Measurements from ENCODE around the gene SUPT3H.

SUPT3H gene

DNA sequence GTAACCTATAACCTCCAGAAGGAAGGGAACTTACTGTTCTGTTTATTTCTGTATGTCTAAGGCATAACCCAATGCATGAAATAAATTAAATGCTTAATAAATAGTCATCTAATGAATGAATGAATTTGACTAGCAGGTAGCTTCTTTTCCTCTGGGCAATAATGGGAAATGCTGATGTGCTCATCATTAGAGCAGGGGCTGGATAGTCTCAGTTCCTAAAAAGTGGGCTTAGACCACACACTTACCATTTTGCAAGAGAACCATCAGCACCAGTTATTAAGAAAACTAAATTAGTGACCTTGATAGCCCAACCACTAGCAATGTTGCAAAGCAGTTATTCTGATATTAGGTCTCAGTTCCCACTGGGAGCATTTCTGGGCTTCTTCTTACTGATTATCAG is 540.5 kb downstream of the SUPT3H start:
- no peak for DNase-seq (ENCODE audit: low read depth)

DNA sequence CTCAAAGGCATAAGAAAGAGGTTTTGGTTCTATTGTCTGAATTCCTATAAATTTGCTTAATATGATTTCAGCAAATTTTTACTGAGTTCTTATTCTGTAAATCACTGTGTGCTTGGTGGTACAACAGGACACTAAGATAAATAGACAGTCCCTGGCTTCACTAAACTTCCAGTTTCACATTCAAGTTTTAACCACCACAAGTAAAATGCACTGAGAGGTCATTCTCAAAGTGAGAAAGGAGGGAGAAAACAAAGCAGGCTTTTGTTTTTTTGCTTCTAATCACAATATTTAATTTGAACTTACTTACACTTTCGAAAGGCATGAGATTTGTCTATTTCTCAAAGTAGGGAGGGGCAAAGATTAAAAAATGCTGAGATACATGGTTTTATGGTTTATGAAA is 544.5 kb downstream of the SUPT3H start:
- no peak for DNase-seq (ENCODE audit: low read depth)

DNA sequence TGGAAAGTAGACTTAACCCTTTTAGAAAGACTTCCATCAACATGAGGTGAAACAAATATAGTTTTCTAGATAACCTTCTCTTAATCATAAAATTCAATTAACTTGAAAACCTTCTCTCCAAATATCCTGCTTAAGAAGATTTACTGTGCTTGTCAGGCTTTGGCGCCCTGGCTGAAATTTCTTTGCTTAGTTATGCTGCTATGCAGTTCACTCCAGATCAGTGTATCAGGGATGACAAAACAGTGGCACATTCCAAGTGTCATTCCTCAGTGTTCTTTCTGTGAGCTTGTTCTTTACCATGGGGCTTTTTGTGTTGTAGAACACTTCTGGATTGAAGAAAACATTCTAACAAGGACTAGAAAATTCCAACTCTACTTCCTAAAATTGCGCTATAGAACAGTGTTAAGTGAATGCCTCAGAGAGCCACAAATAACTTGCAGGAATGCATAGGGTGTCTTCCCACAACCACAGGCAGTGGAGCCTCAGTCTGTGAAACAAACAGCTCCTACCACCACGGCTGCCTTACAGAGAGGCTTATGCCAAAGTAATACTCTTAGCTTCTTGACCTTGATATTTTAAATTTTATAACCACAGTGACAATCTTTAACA is 546.6 kb downstream of the SUPT3H start:
- DNase-seq (ENCODE audit: low read depth), result peak; percentile 37

DNA sequence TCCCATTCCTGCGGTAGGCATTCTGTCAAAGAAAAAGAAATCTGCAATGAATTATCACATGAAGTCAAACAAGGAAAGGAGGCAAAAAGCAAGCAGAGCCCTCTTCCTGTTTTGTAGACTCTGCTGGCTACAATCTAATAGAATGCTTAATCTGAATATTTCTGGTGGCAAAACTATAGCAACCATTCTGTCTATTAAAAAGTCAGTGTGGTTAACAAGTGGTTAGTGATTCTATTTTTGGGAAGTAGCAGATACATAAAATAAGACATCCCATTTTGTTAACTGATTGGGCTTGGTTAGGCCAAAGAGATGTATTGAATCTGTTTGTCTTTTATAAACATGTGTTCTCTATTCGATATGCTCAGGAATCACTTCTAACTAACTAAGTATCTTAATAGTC is 547.9 kb downstream of the SUPT3H start:
- no peak for DNase-seq (ENCODE audit: low read depth)

DNA sequence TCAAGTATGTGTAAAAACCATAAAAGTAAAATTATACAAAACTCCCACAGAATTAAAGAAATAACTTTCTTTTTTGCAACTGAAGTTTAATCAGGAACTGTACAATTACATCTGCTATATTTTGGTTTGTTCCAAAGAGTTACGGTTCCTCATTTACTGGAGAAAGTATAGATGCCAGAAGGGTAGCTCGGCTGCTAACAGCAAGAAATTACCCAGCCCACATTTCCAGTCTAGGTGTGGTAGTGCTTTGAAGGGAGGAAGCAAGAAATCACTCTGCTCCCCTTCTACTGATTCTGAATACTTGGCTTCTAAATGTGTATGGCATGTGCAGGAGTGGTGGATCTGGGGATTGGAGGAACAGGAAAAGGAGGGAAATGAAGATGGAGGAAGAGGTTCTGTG is 549.0 kb downstream of the SUPT3H start:
- no peak for DNase-seq (ENCODE audit: low read depth)

GRCh38 chr6:44826025-44826676 is 551.6 kb downstream of the SUPT3H start:
- DNase-seq (ENCODE audit: low read depth), result no peak

- DNase-seq (ENCODE audit: low read depth), result no peak
Observed at GRCh38 chr6:44825273-44825672, 552.5 kb downstream of the SUPT3H start.

DNA sequence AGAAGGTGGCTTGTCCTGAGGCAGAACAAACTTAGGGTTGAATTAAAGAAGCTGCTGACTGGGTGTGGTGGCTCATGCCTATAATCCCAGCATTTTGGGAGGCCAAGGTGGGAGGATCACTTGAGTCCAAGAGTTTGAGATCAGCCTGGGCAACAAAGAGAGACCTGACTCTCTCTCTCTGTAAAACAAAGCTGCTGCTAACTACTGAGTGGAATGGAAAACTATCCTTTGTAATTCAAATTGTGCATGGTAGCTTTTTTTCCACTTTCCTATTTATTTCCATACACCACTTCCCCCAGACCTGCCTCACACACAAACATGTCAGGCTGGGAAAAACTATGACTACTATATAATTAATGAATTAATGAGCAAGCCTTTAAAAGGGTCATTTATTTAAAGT is 553.2 kb downstream of the SUPT3H start:
- DNase-seq (ENCODE audit: low read depth), result no peak

GRCh38 chr6:44820759-44821158 is 557.0 kb downstream of the SUPT3H start:
- DNase-seq (ENCODE audit: low read depth), result no peak

DNA sequence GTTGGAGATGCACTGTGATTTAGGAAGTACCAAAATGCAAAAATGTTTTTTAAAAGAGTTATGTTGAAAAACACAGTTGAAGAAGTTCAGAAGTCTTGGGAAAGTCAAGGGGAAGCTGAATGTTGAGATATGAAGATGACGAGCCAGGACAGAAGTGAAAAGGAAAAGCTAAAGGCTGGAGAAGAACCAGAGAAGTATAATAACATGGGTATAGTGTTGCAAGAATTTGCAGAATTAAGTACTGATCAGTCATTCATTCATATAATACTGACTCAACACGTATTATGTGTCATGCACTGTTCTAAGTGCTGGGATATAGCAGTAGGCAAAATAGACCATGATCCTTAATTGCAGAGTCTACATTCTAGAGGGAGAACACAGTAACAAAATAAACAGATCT is 557.4 kb downstream of the SUPT3H start:
- no peak for DNase-seq (ENCODE audit: low read depth)

DNA sequence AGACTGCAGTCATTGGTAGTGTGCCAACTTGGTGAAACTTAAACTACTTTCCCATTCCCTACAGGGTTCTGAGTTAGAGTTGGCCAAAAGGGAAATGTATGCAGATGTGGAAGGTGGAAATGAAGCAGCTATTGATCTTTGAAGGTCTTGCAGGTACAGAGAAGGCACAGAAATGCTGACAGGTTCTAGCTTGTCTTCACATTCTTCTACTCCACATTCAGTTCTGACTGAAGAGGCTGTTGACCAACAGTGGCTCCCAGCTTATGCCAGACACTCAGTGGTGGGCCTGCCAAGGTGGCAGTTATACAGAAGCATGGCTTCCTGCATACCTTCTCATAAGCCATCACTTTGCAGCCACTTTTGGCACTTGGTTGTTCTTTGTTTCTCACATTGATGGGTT is 566.3 kb downstream of the SUPT3H start:
- no peak for DNase-seq (ENCODE audit: low read depth)

GRCh38 chr6:44809258-44809657 is 568.5 kb downstream of the SUPT3H start:
- DNase-seq (ENCODE audit: low read depth), result no peak

DNA sequence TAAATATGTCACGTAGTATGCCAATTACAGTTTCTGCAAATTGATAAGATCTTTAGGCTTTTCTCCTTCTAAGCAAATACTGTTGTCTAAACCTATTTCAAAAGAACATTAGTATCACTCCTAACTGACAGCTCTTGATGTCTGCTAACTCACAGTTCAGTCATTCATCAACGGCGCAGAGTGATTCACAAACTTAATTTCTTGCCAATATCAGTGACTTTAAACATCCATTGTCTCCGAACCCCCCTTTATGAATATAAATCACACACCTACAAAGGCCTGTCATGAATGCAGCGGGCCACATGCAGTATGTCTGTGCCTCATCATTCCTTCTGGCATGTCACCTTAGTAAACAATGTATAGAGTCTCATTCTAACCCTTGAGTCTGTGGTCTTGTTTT is 569.6 kb downstream of the SUPT3H start:
- DNase-seq (ENCODE audit: low read depth), result no peak

DNA sequence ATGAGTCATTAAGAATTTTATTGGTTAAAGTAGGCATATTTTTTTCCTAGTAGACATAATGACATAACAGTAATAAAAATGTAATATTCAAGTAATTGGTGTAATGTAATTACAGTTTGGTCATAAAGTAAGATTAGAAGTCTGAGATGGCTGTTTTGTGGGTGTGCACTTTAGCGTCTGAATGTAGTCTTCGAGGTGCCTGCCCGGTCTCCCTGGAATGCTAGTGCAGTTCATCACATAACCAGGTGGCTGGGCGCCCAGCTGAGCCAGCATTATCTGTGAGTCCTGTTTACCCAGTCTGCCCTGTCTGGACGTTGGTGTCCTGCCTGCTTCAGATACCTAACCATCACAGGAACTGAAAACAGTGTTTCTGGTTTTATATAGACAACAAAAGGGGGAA is 571.1 kb downstream of the SUPT3H start:
- no peak for DNase-seq (ENCODE audit: low read depth)

DNA sequence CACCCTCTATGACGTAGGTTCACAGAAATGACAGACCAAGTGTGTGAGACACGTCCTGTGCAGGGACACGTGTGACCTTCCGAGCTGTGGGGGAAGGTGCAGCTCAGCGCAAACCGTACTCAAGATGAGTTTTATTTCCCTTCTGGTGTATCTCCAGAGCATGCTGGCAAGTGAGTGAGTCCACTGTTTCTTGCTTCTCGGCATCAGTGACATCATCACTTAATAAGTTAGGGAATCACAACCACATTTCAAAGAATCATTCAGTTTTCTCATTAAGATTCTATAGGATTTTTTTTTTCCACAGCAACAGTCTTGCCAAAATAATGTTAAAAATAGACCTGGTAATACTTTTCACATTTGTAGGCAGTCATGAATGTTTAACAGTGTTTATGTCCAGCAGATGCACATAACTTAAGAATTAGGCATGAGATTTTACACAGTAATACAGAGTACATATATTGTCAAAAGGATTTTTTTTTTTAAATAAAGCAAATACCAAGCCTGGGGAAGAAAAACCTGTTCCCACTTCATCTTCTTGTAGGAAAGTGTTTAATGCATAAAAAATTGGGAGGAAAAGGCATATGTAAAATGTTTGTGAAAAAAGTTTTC is 572.4 kb downstream of the SUPT3H start:
- peak; percentile 30 for DNase-seq (ENCODE audit: low read depth)

DNA sequence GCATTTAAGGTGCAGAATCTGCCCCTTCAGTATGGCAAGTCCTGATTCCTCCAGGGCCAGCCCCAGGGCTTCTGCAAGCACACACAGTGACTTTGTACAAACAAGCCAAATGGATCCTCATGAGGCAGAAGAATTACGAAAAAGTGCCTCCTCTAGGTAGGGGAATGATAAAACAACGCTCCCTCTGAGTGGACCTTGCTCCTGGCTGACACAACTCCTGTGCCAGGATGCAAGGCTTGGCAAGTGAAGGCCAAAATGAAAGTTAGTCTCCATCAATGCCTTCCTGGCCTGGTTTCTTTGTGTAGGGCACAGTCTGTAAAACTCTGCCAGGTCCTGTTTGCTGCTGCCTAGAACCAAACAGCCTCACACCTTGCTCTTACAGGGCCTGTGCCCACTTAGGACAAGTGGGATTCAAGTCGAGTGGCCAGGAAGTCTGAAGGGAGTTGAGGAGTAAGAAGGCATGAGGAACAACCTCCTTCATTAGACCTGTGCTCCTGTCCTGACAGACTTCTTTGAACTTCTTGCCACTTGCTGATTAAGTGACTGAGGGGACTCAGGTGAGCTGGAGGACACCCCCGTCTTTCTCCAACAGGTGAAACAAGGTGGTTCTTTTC is 573.1 kb downstream of the SUPT3H start:
- no peak for DNase-seq (ENCODE audit: low read depth)

GRCh38 chr6:44804016-44804415 is 573.7 kb downstream of the SUPT3H start:
- no peak for DNase-seq (ENCODE audit: low read depth)

DNA sequence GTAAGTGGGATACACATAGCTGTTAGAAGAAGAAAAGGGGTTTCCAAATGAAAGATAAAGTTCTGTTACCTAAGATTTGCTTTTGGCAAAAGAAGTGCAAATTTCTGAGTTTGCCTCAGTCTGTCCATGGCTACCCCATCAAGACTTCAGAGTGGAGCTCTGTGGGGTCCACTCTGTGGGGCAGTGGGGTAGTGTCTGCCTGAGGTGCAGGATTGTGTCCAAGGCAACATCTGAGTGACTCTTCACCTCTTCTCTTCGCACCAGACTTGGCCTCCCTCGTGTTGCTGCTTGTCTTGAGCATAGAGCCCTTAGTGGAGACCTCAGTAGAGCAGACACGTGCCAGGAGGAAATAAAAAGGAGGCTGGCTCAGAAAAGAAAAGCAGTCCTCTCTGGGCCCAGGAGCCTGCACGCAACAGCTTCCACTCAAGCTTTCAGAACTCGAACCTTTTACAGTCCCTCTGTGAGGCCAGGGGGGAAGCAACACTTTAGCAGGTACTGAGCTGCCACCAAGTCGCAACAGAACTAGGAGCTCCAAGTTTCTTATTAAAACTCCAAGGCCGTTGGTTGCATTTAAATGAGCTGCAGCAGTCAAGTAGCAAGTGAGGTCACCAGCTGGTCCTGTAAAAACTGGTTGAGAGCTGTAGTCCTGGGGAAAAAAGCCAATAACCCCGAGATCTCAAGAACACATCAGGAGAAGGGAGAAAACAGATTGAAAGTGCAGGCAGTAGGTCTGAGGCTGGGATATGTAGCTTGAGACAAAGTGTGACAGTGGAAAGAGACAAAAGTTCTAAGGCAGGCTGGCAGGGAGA is 576.7 kb downstream of the SUPT3H start:
- no peak for DNase-seq (ENCODE audit: low read depth)

DNA sequence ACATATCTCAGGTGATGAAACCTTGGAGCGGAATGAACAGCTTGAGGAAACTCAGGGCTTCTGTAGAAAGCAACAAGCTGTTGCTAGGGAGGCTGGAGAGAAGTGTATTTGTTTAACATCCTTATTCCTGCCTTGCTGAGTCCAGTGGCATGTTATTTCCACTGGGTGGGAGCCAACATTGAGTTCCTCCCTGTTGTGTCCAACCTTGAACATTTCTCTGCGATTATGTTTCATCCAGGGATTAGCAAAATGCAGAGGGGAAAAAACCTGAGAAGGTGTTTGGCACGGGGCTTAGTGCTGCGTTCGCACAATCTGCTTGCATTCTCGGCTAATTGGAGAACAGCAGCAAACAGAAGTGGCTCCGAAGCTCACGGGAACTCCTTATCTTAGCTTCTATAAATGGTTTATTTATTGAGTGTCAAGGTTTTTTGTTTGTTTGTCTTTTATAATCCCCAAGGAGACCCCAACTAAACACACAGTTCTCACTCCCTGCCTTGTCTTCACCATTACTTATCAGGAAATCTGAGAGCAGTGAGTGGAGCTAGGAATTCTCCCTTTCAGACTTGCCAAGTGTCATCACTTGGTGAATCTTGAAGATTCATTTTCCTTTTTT is 577.5 kb downstream of the SUPT3H start:
- peak; percentile 50 for DNase-seq (ENCODE audit: low read depth)

DNA sequence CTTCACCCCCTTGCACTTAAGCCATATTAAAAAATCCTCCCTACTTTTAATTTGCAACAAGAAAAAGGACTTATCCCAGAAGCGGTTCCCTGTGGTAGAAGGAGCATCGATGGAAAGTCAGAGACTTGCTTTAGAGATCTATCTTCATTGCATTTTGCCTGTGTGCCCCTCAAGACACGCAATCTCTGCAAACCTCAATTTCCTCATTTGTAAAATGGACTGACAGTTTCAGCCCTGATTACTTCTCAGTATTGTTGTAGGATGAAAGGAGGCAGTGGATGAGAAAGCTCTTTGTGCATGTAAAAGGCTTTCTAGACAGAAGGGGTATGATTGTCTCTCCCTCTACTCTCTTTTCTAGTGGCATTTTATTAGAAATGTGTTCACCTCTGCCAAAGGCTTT is 580.0 kb downstream of the SUPT3H start:
- no peak for DNase-seq (ENCODE audit: low read depth)

GRCh38 chr6:44795326-44795725 is 582.4 kb downstream of the SUPT3H start:
- DNase-seq (ENCODE audit: low read depth), result no peak

GRCh38 chr6:44789806-44790205 is 587.9 kb downstream of the SUPT3H start:
- no peak for DNase-seq (ENCODE audit: low read depth)

Data from GM04503 (cell line).